GM19043 (cell line): ENCODE measurements around the gene IGF1R.

Source experiments
- ATAC-seq: cut with Tn5 transposase; IDR thresholded peaks from one replicate; pipeline ENCODE4 v1.9.1; 2021; ENCODE audit warnings: low read depth; ENCODE audit not compliant: unreplicated experiment

IGF1R gene

DNA sequence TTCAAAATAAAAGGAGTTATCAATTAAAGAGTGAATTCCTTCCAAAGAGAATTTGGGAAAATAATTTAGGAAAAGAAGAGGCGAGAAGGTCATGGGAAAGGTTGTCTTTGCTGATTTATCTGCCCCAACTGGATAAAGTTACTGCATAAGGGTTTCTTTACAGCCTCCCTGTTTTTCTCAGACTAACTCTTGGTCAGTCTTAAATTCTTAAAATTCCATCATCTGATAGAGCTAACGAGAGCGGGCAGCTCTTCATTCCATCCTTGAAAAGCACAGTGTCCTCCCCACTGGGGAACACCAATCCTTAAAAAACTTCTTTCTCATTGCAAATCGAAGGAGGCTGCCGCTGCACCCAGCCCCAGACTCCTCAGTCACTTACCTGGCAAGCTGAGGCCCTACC lies 252.0 kb downstream of the IGF1R start:
- ATAC-seq = no peak

DNA sequence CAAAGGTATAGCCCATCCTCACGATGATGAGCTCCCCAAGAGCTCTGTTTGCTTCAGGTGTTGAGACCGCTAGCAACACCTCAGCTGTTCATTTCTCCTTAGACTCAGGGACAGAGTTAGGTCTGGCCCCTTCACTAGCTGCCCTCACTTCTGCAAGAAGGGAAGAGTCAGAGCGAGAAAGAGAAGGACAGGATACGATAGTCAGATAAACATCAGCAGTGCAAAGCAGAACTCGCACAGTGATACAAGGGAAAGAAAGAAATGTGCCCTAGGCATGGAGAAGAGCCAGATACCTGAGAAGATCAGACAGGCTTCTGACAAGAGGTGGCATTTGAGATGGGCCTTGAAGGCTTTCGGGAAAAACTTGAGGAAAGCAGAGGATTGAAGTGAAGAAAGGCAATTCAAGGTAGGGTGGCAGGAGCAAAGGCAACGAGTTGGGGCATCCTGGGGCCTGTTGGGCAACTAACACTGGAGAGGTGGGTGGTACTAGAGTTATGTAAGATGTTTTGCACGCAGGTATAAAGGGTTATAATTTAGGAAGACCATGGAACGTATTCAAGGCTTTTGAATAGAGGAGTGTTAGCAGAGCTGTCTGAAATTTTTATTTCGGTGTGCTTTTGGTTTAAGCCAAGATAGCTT lies 253.2 kb downstream of the IGF1R start:
- no peak for ATAC-seq

DNA sequence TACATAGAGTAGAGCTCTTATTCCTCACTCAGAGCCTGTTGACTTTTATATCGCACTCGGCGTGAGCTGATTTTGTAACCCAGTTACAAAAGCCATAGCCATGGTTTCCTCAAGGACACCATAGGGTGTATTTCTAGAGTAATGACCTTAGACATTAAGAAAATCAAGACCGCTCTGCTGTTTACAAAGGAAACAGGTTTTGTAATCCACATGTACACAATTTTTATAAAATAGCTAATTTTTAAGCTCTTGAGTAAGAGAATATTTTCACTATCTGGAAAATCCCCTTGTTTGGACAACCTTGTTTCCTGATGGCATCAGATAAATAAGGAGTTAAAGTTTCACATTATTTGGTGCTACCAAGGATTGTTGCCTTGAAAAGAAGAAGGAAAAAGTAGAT lies 254.6 kb downstream of the IGF1R start:
- ATAC-seq = no peak

- ATAC-seq = no peak
Measured at GRCh38 chr15:98903377-98904018, 255.2 kb downstream of the IGF1R start.

GRCh38 chr15:98904544-98904943 lies 256.2 kb downstream of the IGF1R start:
- no peak for ATAC-seq

GRCh38 chr15:98905963-98906711 lies 257.8 kb downstream of the IGF1R start:
- no peak for ATAC-seq

DNA sequence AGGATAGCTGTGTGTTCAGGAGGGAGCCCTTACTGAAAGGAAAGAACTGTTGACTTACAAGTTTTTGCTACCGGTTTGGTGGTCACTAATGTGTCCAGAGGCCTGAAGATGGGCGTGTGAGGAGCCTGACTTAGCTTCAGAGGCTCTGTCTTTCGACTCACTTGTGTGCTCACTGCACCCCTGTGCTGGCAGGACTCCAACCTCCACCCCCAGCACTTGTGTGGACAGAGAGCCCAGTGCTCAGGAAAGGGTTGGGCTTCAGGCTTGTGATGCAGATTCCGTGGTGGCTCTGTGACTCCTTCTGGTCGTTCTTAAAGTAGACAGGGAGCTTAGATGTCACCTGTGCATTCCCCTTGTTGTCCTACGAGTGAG lies 258.4 kb downstream of the IGF1R start:
- no peak for ATAC-seq

DNA sequence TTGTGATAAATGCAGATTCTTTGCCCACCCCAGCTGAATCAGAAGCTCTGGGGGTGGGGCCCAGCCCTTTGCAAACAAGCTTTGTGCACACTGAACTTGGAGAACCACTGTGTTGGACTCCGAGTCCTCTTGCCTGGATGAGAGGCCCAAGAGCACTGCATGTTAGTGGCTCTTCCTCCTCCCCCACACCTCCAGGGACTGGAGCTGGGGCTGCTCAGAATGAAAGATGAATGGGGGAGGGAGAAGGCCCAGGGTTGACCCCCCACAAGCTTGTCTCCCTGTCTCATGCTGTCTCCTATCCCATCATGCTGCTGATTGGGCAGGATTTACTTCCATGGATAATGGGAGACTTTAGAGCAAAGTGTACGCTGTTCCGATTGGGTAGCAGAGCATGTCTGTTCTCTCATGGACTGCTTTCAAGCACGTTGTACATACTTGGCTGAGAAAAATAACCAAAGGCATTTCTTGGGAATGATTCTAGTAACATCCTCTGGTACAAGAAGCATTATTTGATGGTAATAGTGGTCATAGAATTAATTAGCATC lies 259.7 kb downstream of the IGF1R start:
- ATAC-seq = no peak

DNA sequence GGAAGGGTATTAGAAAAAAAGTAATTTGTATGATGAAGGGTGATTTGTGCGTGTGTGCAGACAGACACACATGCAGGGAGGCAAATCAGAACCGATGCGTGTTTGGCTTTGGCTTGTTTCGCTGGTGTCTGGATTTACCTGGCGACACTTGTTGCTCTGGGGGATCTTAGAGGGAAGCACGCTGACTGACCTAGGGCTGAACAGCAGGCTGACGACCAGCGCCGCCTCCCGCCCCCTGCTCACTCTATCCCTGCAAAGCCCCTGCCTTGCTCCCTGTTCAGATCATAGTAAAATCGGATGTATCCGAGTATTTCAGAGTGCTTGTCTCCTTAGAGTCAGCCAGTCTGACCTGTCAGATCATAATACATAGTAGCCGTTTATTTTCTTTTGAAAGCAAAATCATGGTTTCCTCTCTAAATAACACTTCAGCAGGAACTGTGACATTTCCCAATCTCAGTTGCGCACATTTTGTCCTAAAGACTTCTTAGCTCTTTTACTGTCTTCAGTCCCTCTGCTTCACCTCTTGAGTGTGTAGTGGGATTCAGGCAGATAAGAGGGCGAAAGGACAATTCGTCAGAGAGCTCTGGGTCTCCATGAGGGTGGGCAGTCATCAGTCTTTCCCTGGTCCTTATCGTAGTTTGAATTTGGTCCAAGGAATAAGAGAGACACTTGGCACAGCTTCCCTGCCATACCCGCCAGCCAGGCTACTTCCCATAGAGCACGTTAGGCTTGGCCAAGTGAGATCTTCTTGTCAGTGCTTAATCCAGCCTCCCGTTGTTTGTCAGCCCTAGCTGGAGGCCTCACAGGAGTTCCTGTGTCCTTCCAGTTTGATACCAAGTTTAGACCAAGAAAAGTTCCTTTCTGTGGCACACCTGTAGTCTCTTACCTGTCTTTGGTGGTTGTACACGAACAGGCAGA lies 261.9 kb downstream of the IGF1R start:
- ATAC-seq = no peak

DNA sequence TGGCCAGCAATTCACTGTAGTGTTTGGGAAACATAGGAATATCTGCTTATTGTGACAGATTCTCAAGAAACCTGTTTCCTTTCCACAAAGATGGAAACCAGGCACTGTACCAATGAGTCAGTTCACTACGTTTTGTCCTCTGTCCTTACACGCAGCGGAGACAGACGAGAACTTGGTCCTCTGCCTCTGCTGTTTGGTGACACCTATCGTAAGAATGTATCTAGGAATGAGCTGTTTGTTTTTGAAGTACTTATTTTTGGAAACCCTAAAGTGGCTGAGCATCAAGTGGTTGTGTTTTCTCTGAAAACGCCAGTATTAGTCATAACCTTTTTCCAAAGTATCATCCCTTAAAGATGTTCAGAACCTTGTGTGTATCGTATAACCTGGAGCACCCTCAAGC lies 266.3 kb downstream of the IGF1R start:
- ATAC-seq = no peak

GRCh38 chr15:98916826-98917225 lies 268.5 kb downstream of the IGF1R start:
- ATAC-seq = no peak

DNA sequence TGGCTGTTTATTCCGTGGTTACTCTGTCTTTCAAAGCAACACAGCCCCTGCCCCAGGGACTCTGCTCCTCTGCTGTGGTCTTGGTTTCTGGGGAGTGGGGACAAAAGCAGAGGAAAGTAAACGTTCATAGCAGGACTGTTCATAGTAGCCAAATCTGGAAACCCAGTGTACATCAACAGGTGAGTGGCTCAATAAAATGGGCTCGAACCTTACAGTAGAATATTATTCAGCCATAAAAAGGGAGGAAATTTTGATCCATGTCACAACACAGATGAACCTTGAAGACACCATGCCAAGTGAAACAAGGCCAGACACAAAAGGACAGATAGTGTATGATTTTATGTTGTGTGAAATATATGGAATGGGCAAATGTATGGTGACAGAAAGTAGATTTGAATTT lies 269.1 kb downstream of the IGF1R start:
- no peak for ATAC-seq

DNA sequence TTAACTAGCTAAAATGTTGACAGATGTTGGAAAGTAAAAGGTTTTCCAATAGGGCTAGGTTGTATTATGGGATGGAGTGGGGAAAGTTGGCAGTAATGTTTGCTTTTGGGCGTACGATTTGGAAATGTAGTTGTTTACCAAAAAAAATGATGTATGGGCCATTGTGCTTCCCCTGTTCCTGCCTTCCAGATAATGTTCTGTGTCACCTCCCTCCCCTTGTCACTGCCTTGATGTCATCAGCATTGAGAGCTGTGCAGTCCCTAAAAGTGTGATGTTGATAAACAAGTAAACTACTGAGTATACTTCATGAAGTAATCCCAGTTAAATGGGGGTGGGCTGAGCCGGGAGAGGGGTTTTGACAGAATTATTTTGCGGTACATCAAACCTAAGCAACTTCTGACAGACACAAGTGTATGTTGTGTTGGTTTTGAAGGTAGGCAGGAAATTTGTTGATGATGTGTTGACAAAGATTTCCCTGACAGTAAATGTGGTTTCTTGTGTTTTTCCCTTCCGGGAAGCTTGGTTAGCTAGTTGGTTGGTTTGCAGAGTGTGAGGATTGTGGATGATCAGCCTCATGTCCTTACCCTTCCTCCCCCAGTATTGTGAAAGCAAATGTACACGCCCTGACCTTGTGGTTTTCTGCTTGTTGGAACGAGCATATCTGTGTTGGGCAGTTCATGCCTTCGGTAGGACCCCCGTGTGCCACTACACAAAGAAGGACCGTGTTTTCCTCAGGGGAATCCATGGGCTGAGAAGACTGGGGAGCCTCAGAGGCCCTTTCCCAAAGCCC lies 271.9 kb downstream of the IGF1R start:
- no peak for ATAC-seq

GRCh38 chr15:98923171-98923570 lies 274.8 kb downstream of the IGF1R start:
- ATAC-seq = no peak

- no peak for ATAC-seq
Measured at GRCh38 chr15:98923579-98923978, 275.2 kb downstream of the IGF1R start.

DNA sequence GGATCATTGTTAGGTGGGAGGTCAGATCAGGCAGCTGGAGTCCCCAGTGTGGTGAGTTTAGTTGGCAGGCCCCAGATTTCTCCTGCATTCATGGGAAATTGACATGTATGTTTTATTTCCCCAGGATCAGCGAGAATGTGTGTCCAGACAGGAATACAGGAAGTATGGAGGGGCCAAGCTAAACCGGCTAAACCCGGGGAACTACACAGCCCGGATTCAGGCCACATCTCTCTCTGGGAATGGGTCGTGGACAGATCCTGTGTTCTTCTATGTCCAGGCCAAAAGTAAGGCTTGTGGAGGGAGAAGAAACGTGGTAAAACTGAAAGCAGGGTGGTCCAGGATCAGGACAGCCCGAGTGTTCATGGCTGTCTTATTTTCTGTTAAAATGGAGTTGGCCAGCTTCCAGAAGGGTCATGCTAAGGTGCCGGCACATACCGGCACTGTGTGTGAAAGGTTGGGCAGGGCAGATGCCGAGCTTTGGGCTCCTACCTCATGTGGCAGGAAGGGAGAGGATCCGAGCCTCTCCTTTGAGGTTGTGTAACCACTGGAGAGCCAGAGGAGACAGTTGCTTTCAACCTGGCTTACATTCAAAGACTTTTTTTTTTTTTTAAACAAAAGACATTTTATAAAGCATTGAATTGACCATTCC lies 276.2 kb downstream of the IGF1R start:
- no peak for ATAC-seq

DNA sequence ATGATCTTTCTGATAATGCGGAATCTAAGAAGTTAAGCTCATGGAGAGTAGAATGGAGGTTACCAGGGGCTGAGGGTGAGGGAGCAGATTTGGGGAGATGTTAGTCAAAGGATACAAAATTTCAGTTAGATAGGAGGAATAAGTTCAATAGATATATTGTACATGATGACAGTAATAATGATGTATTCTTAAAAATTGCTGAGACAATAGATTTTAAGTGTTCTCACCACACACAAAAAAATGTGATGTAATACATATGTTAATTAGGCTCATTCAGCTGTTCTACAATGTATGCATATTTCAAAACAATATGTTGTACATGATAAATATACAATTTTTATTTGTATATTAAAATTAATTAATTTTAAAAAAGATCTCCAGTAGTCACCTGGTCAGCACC lies 277.9 kb downstream of the IGF1R start:
- no peak for ATAC-seq

DNA sequence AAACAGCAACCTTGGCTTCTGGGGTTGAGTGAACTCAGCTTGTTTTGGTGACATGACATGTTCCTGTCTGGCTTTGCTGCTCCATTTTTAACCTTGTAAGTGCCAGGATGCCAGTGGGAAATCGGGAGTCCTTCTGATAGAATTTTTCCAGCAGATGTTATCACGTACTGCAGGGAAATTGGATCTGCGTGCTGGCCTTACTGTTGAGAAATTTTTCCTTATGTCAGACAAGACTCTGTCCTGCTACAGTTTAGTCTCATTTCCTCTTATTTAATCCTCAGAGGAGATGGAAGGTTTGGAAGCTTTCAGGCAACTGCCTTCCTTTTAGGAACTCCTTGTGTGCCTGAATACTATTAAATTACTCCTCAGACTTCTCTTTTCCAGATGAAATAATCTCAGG lies 278.7 kb downstream of the IGF1R start:
- ATAC-seq = no peak

DNA sequence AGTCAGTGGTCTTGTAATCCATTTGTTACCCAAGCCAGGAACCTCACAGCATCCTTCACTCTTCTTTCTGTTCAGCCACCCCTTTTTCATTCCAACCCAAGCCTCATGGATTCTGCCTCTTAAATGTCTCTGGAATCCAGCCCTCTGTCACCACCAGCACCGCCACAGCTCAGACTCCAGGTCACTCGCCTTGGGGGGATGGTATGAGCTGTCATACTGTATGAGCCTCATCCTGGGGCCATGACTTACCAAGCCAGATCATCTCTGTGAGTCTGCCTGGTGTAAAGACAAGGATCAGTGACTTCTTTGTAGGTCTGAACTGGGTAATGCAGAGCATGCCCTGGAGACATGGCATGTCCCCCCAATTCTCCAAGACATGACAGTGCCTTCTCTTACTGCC lies 279.7 kb downstream of the IGF1R start:
- no peak for ATAC-seq
